22Rv1 (cell line): Measurements from ENCODE around the gene RAD21L1.

Source experiments
- CTCF ChIP-seq: fragments of 450-650 bp; IDR thresholded peaks from 2 replicates; pipeline ENCODE4 v1.5.1; 2017; ENCODE audit warnings: mild to moderate bottlenecking
- ZFX ChIP-seq: fragments of 450-650 bp; IDR thresholded peaks from 2 replicates; pipeline ENCODE4 v1.6.1; 2017; ENCODE audit warnings: antibody characterized with exemption, borderline replicate concordance

GRCh38 chr20:1254254-1254653 lies 28.4 kb downstream of the RAD21L1 start:
- no peak for TF ChIP-seq CTCF
- no peak for TF ChIP-seq ZFX
